Activated CD4-positive, alpha-beta T cell treated with anti-CD3 and anti-CD28 coated beads, Interleukin-2, amount 10 ng/mL, durations not matched to agents 24 days and 14 days (primary cell): Measurements from ENCODE around the gene RADIL. TPM values are rescaled to one million over a fixed set of nuclear protein-coding genes. Genes with fewer than 3 reads are reported as not detected.

Experiments
- DNase-seq: peaks from one replicate; pipeline ENCODE4 v3.0.0; 2022
- H3K27ac Mint-ChIP-seq: one replicate; pipeline ENCODE4 v1.8.0; 2022; ENCODE audit warnings: mild to moderate bottlenecking, mixed read lengths
- H3K27me3 Mint-ChIP-seq: one replicate; pipeline ENCODE4 v1.8.0; 2022; ENCODE audit warnings: mixed read lengths
- H3K36me3 Mint-ChIP-seq: one replicate; pipeline ENCODE4 v1.8.0; 2022; ENCODE audit warnings: low read depth, mild to moderate bottlenecking, mixed read lengths
- H3K4me1 Mint-ChIP-seq: one replicate; pipeline ENCODE4 v1.8.0; 2021; ENCODE audit warnings: mixed read lengths
- H3K4me3 Mint-ChIP-seq: one replicate; pipeline ENCODE4 v1.8.0; 2022; ENCODE audit warnings: mild to moderate bottlenecking, moderate library complexity, mixed read lengths
- H3K9me3 Mint-ChIP-seq: one replicate; pipeline ENCODE4 v1.8.0; 2021; ENCODE audit warnings: mixed read lengths
- intact Hi-C: fragments of 100-400 bp; cut with micrococcal nuclease; formaldehyde crosslinking; loops from one replicate; pipeline ENCODE4 v1.15.1; 2023
- total RNA-seq: library from RNA; stranded (reverse); gene quantifications from 2 replicates; pipeline ENCODE4 v1.2.3, GENCODE V29; 2022

The RADIL gene
- total RNA-seq, 1 donor from 2014 or later, result 0.14 TPM

GRCh38 chr7:4788627-4789189 lies 94.8 kb downstream of the RADIL start:
- Mint-ChIP-seq H3K27me3 (no peaks in the 10 kb centered on the region), H3K9me3 (no peaks in the 10 kb centered on the region), H3K4me1 (peaks cover 3% of the 10 kb centered on the region), H3K36me3 (peaks cover 16% of the 10 kb centered on the region), H3K4me3 (no peak overlapping the region), H3K27ac (no peak overlapping the region)
- intact Hi-C loops, result no loop called here
- DNase-seq, result no peak

- Mint-ChIP-seq H3K4me1 (peaks cover 3% of the 10 kb centered on the region), H3K4me3 (no peak overlapping the region), H3K36me3 (peaks cover 16% of the 10 kb centered on the region), H3K9me3 (no peaks in the 10 kb centered on the region), H3K27me3 (no peaks in the 10 kb centered on the region), H3K27ac (no peak overlapping the region)
- intact Hi-C loops, result no loop called here
- no peak for DNase-seq
Measured at GRCh38 chr7:4787947-4788626, 95.4 kb downstream of the RADIL start.

GRCh38 chr7:4787541-4787940 lies 96.0 kb downstream of the RADIL start:
- Mint-ChIP-seq H3K4me3 (no peak overlapping the region), H3K9me3 (no peaks in the 10 kb centered on the region)

GRCh38 chr7:4786015-4786414 lies 97.5 kb downstream of the RADIL start:
- Mint-ChIP-seq H3K9me3 (no peaks in the 10 kb centered on the region), H3K4me1 (no peaks in the 10 kb centered on the region), H3K36me3 (peaks cover 17% of the 10 kb centered on the region), H3K4me3 (no peak overlapping the region), H3K27ac (no peak overlapping the region), H3K27me3 (no peaks in the 10 kb centered on the region)
- intact Hi-C loops, result no loop called here
- DNase-seq, result no peak

More at GRCh38 chr7:4787541-4787940, 96.0 kb downstream of the RADIL start:
- no peak for DNase-seq
- no peak overlapping the region for H3K27ac Mint-ChIP-seq
- H3K36me3 Mint-ChIP-seq, result peaks cover 16% of the 10 kb centered on the region
- H3K4me1 Mint-ChIP-seq, result peaks cover 3% of the 10 kb centered on the region
- H3K27me3 Mint-ChIP-seq, result no peaks in the 10 kb centered on the region
- intact Hi-C loops, result no loop called here

- Mint-ChIP-seq H3K4me3 (no peak overlapping the region), H3K27me3 (no peaks in the 10 kb centered on the region), H3K27ac (no peak overlapping the region), H3K36me3 (peaks cover 20% of the 10 kb centered on the region), H3K9me3 (no peaks in the 10 kb centered on the region), H3K4me1 (no peaks in the 10 kb centered on the region)
- intact Hi-C loops, result no loop called here
- no peak for DNase-seq
Measured at GRCh38 chr7:4785371-4785770, 98.1 kb downstream of the RADIL start.

GRCh38 chr7:4784799-4785198 lies 98.7 kb downstream of the RADIL start:
- Mint-ChIP-seq H3K4me1 (no peaks in the 10 kb centered on the region), H3K36me3 (peaks cover 20% of the 10 kb centered on the region), H3K27ac (no peak overlapping the region), H3K9me3 (no peaks in the 10 kb centered on the region), H3K27me3 (no peaks in the 10 kb centered on the region), H3K4me3 (no peak overlapping the region)
- intact Hi-C loops, result no loop called here
- DNase-seq, result no peak

GRCh38 chr7:4783762-4784351 lies 99.7 kb downstream of the RADIL start:
- intact Hi-C loops, result no loop called here
- Mint-ChIP-seq H3K4me3 (no peak overlapping the region), H3K36me3 (peaks cover 16% of the 10 kb centered on the region), H3K27ac (no peak overlapping the region), H3K4me1 (no peaks in the 10 kb centered on the region), H3K27me3 (no peaks in the 10 kb centered on the region), H3K9me3 (no peaks in the 10 kb centered on the region)
- no peak for DNase-seq

GRCh38 chr7:4783292-4783652 lies 100.2 kb downstream of the RADIL start:
- no peak for DNase-seq
- H3K27me3 Mint-ChIP-seq, result no peaks in the 10 kb centered on the region
- H3K27ac Mint-ChIP-seq, result no peak overlapping the region
- H3K4me3 Mint-ChIP-seq, result no peak overlapping the region
- peaks cover 17% of the 10 kb centered on the region for H3K36me3 Mint-ChIP-seq
- intact Hi-C loops, result no loop called here
- no peaks in the 10 kb centered on the region for H3K9me3 Mint-ChIP-seq
- peaks cover 2% of the 10 kb centered on the region for H3K4me1 Mint-ChIP-seq

GRCh38 chr7:4782333-4783291 lies 100.9 kb downstream of the RADIL start:
- no peaks in the 10 kb centered on the region for H3K27me3 Mint-ChIP-seq
- H3K9me3 Mint-ChIP-seq, result no peaks in the 10 kb centered on the region
- intact Hi-C loops, result no loop called here

GRCh38 chr7:4781366-4782069 lies 102.0 kb downstream of the RADIL start:
- no peaks in the 10 kb centered on the region for H3K9me3 Mint-ChIP-seq
- H3K4me1 Mint-ChIP-seq, result peaks cover 15% of the 10 kb centered on the region

More at GRCh38 chr7:4782333-4783291, 100.9 kb downstream of the RADIL start:
- H3K4me3 Mint-ChIP-seq, result no peak overlapping the region
- H3K4me1 Mint-ChIP-seq, result peaks cover 8% of the 10 kb centered on the region
- H3K36me3 Mint-ChIP-seq, result peaks cover 18% of the 10 kb centered on the region
- no peak for DNase-seq
- no peak overlapping the region for H3K27ac Mint-ChIP-seq

GRCh38 chr7:4779118-4779517 lies 104.4 kb downstream of the RADIL start:
- no peaks in the 10 kb centered on the region for H3K9me3 Mint-ChIP-seq
- no peak overlapping the region for H3K4me3 Mint-ChIP-seq
- intact Hi-C loops, result loop anchor here (5.0 kb wide), 2 partner anchors 193 to 268 kb away; partner anchors contain the start of gene RBAK

More at GRCh38 chr7:4781366-4782069, 102.0 kb downstream of the RADIL start:
- intact Hi-C loops, result no loop called here
- no peaks in the 10 kb centered on the region for H3K27me3 Mint-ChIP-seq
- H3K4me3 Mint-ChIP-seq, result no peak overlapping the region
- peaks cover 22% of the 10 kb centered on the region for H3K36me3 Mint-ChIP-seq
- no peak overlapping the region for H3K27ac Mint-ChIP-seq
- no peak for DNase-seq

GRCh38 chr7:4775848-4776623 lies 107.5 kb downstream of the RADIL start:
- Mint-ChIP-seq H3K27ac (peak overlapping the region; percentile 97), H3K9me3 (no peaks in the 10 kb centered on the region), H3K4me1 (peaks cover 36% of the 10 kb centered on the region), H3K27me3 (no peaks in the 10 kb centered on the region), H3K4me3 (peak overlapping the region; percentile 97), H3K36me3 (peaks cover 21% of the 10 kb centered on the region)
- intact Hi-C loops, result loop anchor here (1.0 to 5.0 kb wide), 6 partner anchors 17 to 271 kb away; partner anchors contain the start of gene RBAK
- peak; percentile 87 for DNase-seq

More at GRCh38 chr7:4779118-4779517, 104.4 kb downstream of the RADIL start:
- H3K36me3 Mint-ChIP-seq, result peaks cover 27% of the 10 kb centered on the region
- no peaks in the 10 kb centered on the region for H3K27me3 Mint-ChIP-seq
- DNase-seq, result no peak
- peaks cover 31% of the 10 kb centered on the region for H3K4me1 Mint-ChIP-seq
- no peak overlapping the region for H3K27ac Mint-ChIP-seq
